Endometrial microvascular endothelial cells (primary cell): ENCODE data around the gene PDE6C. TPM values are rescaled to one million over a fixed set of nuclear protein-coding genes. Genes with fewer than 3 reads are reported as not detected.

Experiments used
- in situ Hi-C: cut with HindIII; loops from 2 replicates; pipeline ENCODE4 v1.10.0; 2017; ENCODE audit warnings: low sequenced_read_pairs, low pct_unique_long_range_greater_than_20kb; ENCODE audit errors: inconsistent ontology term
- total RNA-seq: library from RNA; depleted of rRNA; stranded (reverse); fragments of >200 nt; gene quantifications from one replicate; pipeline ENCODE4 v1.2.3, GENCODE V29; 2015; ENCODE audit errors: inconsistent ontology term

PDE6C gene
- total RNA-seq, 1 donor from 2014 or later, result not detected

DNA sequence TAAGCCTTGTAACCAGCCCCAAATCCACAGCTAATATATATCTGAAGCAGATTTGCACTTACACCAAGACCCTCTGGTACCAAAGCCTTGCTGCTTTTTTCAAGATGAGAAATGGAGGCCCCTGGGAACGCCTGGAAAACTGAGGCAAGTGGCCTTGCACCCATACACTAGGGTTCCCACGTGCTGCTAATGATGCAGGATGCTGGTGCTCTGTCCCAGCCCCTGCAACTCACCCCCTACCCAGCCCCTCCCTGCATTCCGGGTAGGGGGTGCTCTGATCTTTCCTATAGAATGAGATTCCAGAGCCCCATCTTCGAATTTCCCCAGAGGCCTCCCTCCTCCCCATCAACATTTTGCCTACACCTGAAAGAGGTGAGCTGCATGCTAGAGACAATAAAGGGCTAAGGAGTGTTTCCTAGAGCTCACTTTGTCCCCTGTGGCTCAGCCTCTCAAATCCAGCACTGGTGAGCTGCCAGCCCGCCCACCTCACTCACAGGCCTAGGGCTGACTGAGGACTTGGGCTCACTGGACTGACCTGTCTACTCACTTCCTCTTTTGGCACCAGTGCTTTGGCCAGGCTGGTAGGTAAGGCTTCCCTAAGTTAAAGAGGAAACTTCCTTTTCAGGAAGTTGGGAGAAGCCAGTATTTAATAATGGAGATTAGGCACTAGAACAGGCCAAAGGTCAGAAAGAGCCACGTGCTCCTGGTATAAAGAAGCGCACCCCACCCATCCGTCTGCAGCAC is 21.1 kb upstream of the PDE6C start:
- in situ Hi-C loops, result no loop called here

DNA sequence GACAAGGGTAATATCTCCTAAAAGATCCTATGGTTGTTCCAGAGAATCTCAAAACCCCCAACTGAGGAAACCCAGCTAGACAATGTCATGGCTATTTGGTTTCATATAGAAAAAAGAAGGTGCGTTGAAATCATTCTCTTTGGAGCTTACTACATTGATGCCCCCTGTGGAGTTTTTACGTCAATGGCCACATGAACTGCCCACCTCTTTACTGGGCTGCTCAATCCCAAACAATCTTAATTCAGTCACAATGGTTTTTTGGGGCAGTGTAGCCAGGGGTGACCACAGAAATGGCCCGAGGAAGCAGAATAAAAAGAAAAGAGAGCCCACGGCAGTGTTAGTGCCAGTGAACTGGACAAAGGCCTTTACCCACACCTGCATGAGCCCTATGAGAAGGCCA is 19.1 kb upstream of the PDE6C start:
- in situ Hi-C loops, result no loop called here

GRCh38 chr10:93593749-93594148 is 18.6 kb upstream of the PDE6C start:
- in situ Hi-C loops, result no loop called here

DNA sequence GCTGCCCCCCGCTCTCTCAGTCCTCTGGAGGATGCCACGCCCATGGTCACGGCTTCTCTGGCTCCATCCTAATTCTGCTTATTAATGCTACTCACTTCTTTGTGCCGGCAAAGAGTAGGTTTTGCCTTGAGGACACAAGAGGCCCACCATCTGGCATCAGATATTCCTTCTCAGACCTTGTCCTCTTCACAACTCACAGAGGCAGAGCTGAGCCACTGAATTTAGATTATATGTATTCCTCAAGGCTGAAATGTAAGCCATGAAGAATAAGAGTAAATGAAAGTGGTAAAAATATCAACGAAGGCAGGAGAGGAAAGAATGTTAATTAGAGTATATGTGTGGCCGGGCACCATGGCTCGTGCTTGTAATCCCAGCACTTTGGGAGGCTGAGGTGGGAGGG is 17.8 kb upstream of the PDE6C start:
- in situ Hi-C loops, result no loop called here

- in situ Hi-C loops, result no loop called here
Measured at GRCh38 chr10:93595378-93596161, 16.8 kb upstream of the PDE6C start.

- in situ Hi-C loops, result no loop called here
Measured at GRCh38 chr10:93596539-93596938, 15.8 kb upstream of the PDE6C start.

GRCh38 chr10:93597075-93597599 is 15.2 kb upstream of the PDE6C start:
- in situ Hi-C loops, result no loop called here

DNA sequence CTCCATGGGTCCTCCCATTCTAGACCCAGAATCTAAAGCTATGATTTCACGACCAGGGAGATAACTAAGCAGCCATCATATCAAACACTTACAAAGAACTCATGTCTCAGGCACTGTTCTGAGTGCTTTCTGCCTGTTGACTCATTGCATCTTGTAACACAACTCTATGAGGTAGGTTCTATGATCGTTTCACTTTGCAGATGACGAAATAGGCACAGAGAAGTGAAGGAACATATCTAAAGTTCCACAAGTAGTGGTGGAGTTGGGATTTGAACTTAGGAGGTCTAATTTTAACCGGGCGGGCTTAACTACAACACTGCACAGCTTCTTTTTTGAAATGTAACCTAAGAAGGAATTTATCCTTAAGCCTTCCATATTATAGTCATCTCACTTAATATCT is 14.2 kb upstream of the PDE6C start:
- in situ Hi-C loops, result no loop called here

GRCh38 chr10:93599335-93599734 is 13.0 kb upstream of the PDE6C start:
- in situ Hi-C loops, result no loop called here

DNA sequence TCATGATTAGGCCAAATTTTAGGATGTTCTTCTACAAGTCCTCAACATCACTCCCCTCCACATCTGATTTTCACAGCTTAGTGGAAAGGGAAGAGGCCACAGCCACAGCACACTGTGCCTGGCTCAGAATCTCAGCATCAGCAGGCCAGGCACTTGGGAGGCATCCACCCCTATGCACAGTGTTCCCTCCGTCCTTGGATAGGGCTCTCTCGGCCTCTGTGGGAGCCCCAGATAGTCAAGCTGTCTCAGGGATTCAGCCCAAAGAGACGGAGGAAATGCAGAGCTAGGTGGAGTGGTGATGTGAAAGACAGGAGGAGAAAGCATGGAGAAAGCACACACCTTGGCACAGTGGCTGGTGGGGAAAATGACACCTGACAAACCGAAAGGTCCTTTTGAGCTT is 12.6 kb upstream of the PDE6C start:
- in situ Hi-C loops, result no loop called here

DNA sequence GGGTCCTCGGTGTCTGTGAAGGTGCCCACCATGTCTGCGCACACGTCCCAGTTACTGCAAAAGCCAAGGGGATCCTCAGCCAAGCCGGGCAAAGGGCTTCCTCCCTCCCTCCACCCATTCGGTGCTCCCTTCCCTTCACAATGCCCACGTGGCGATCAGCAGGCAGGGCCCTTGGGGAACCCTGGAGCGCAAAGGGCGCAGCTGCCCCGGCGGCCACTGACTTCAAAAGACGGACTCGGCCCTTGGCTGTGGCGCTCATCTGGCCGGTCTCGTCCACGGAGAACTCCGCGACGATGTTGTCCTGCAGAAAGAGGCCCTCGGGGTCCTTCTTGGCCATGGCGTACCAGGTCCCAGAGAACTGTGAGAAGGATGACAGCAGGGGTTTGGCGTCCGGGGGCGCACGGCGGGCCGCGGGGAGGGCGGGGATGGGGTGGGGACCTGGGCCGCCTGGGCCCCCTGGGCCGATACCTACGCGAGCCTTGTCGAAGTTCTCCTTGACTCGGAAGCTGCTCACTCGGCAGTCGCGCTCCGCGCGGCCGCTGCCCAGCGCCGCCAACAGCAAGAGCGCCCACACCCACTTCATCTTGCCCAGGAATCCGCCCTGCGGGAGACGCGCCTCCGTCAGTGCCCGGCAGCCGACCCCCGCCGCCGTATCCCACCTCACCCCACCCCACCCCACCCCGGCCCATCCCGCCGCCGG is 11.7 kb upstream of the PDE6C start:
- in situ Hi-C loops, result no loop called here

DNA sequence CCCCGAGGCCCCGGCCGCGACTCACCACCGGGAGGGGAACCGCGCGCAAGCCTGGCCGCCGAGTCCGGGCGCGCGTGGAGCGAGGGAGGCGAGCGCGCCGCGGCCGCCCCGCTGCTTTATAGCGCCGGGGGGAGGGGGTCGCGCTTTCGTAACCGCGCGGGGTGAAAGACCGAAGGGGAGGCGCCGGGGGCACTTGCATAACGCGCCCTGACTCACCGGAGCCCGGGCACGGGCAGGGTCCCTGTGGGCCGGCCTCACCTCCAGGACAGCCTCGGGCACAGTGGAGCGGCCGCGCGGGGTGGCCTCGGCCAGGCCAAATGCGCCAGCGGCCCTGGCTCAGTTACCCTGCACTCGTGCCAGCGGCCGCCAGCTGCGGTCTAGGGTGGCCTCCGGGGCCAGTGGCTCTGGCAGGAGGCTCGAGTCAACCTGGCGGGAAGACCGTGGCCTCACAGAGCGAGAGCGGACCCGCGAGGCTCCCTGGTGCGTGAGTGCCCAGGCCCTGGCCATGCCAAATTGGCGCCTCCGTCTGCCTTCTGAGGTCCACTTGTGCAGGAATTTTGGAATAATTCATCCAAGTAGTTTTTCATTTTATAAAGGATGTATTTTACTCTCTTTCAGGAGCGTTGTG is 11.1 kb upstream of the PDE6C start, which contains the start of gene RBP4:
Gene RBP4, minus strand, starts transcription at position 90 of the 628 bp plus-strand sequence. CDS start 207 bp downstream, outside the sequence.
- in situ Hi-C loops, result no loop called here

GRCh38 chr10:93601774-93602162 is 10.6 kb upstream of the PDE6C start:
- in situ Hi-C loops, result no loop called here

- in situ Hi-C loops, result no loop called here
Measured at GRCh38 chr10:93603023-93603422, 9.3 kb upstream of the PDE6C start.

- in situ Hi-C loops, result no loop called here
Measured at GRCh38 chr10:93604146-93604545, 8.2 kb upstream of the PDE6C start.

GRCh38 chr10:93608421-93608820 is 3.9 kb upstream of the PDE6C start:
- in situ Hi-C loops, result no loop called here

DNA sequence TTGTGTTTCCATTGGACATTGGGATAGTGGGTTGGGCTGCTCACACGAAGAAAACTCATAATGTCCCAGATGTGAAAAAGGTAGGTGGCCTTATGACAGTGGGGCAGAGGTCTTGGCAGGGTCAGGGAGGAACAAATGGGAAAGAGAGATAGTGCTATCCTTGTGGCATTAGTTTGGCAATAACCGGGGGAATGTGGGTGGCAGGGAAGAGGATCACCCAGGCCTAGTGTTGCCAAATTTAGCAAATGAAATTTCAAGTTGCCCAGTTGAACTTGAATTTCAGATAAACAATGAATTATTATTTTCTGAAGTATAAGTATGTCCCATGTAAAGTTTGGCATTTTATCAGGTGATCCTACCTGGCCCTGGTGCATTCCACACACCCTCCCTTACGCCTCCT is 789 bp downstream of the PDE6C start:
- in situ Hi-C loops, result no loop called here

GRCh38 chr10:93614101-93614825 is 1.9 kb downstream of the PDE6C start:
- in situ Hi-C loops, result no loop called here
